HG02970 (cell line): ENCODE data around the gene CNOT9.

ENCODE experiments used
- ATAC-seq: cut with Tn5 transposase; IDR thresholded peaks from one replicate; pipeline ENCODE4 v1.9.1; 2021; ENCODE audit warnings: mild to moderate bottlenecking, moderate library complexity, moderate number of reproducible peaks; ENCODE audit not compliant: unreplicated experiment, low FRiP score

Gene CNOT9

GRCh38 chr2:218642786-218643185 lies 74.1 kb downstream of the CNOT9 start:
- no peak for ATAC-seq

DNA sequence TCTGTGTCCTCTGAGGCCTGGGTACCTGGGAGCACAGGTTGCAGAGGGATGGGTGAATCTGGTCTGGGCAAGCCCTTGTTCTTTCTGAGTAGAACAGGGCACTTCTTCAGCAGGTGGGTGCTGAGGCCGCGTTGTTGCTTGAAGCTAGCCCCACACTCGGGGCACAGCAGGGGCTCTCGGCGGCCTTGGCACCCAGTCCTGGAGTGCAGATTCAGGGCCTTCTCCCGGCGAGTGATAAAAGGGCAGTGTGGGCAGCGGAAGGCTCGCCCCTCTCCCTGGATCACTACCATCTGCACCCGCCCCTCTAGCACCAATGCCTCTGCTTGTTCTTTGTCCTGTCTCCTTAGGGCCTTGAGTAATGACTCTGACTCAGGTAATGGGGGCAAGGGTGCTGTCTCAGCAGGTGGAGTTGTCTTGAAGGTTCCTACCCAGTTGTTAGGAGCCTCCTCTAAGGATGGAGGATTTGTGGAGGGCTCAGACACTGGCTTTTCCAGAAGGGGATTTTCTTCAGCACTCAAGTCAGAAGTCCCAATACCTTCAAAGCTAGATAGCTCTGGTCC lies 75.2 kb downstream of the CNOT9 start:
- no peak for ATAC-seq

DNA sequence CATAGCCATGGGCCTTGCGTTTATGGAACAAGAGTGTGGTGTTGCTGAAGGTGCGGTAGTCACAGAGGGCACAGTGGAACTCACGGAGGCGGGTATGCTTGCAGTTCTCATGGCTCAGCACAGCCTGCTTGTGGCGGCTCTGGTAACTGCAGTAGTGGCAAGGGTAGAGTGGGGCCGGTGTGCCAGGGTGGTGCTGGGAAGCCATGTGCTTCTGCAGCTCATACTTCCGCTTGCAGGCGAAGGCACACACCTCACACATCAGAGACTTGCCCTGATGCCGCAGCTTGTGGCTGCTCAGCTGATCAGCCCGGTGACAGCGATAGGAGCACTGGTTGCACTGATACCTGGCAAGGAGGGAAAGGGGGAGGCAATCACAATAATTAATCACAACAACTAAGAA lies 76.1 kb downstream of the CNOT9 start:
- no peak for ATAC-seq

GRCh38 chr2:218645126-218645525 lies 76.5 kb downstream of the CNOT9 start:
- ATAC-seq = no peak
